Endothelial cell of umbilical vein (primary cell): Measurements from ENCODE around the gene PLD1. TPM values are rescaled to one million over a fixed set of nuclear protein-coding genes. Genes with fewer than 3 reads are reported as not detected.
A peak's percentile ranks its signal among the peaks of the same experiment; 100 is the strongest.
"Not testable (repeated sequence)": the region's sequence is repeated elsewhere in the genome, so short reads cannot be mapped to it uniquely, and the experiment has no call there.

Experiments
- BruUV-seq: library from RNA; stranded (reverse); fragments of 400-500 nt; replicated peaks from 2 replicates; lab custom pipeline; 2021; lab: Mats Ljungman, UMichigan
- CTCF ChIA-PET: fragments of 300-600, 350-600 bp; sonication (Branson Sonifier 250); formaldehyde crosslinking; loops from one replicate; lab custom pipeline; 2021; ENCODE audit warnings: antibody characterized with exemption, inconsistent platforms; lab: Charles Lee
- POLR2A ChIA-PET: fragments of 300-600, 350-600 bp; sonication (Branson Sonifier 250); formaldehyde crosslinking; loops from one replicate; lab custom pipeline; 2021; ENCODE audit warnings: antibody characterized with exemption, inconsistent platforms; lab: Charles Lee
- DNase-seq: peaks from one replicate; pipeline ENCODE4 v3.0.0-alpha.2; 2011; ENCODE audit warnings: low read depth, low spot score
- FAIRE-seq: peaks from 2 replicates; lab custom pipeline; 2011; peaks lifted over from hg19 to GRCh38; lab: Jason Lieb, UNC
- H2AFZ ChIP-seq: 2 replicates; pipeline ENCODE4 v1.6.0; 2012; ENCODE audit warnings: low read depth, low read length, control low read depth, inconsistent platforms
- H3K27ac ChIP-seq: 2 replicates; pipeline ENCODE4 v1.5.1; 2011; ENCODE audit warnings: low read depth, mild to moderate bottlenecking, control low read depth, low read length, moderate library complexity; ENCODE audit not compliant: insufficient read depth
- H3K27me3 ChIP-seq, 2 experiments: 2 replicates each; pipeline versions ENCODE4 v1.6.0 to v1.6.1; 2011; ENCODE audit warnings: low read length in 2 of 2, mixed read lengths in 1 of 2; ENCODE audit not compliant: control insufficient read depth in 2 of 2, insufficient read depth in 2 of 2
- H3K36me3 ChIP-seq, 2 experiments: 2 replicates in 1 of 2; 3 replicates in 1 of 2; pipeline ENCODE4 v1.5.1; 2011; ENCODE audit warnings: low read length in 2 of 2, mild to moderate bottlenecking in 1 of 2, moderate library complexity in 1 of 2; ENCODE audit not compliant: control insufficient read depth in 2 of 2, insufficient read depth in 2 of 2; ENCODE audit errors: extremely low read depth in 1 of 2
- H3K4me1 ChIP-seq: 3 replicates; pipeline ENCODE4 v1.5.1; 2011; ENCODE audit warnings: mild to moderate bottlenecking, low read length; ENCODE audit not compliant: control insufficient read depth, insufficient read depth; ENCODE audit errors: extremely low read depth
- H3K4me2 ChIP-seq: 2 replicates; pipeline ENCODE4 v1.6.1; 2011; ENCODE audit warnings: low read length, control low read depth, mixed read lengths; ENCODE audit not compliant: insufficient read depth
- H3K4me3 ChIP-seq, 3 experiments: fragments of 200-600 bp in 1 of 3; sonication (generic), shearing (Covaris generic) in 1 of 3; replicated peaks in 1 of 3; 2 replicates each; pipeline ENCODE4 v1.5.1; 2011 to 2016; ENCODE audit warnings: control low read depth in 3 of 3, low read length in 3 of 3, mild to moderate bottlenecking in 2 of 3, inconsistent platforms in 1 of 3, low read depth in 1 of 3, moderate library complexity in 1 of 3; ENCODE audit not compliant: insufficient read depth in 1 of 3
- H3K79me2 ChIP-seq: 2 replicates; pipeline ENCODE4 v1.6.0; 2012; ENCODE audit warnings: low read length, inconsistent platforms; ENCODE audit not compliant: control insufficient read depth, insufficient read depth
- H3K9ac ChIP-seq: replicated peaks from 2 replicates; pipeline ENCODE3; 2011; ENCODE audit warnings: low read length, control low read depth; ENCODE audit not compliant: insufficient read depth; ENCODE audit errors: extremely low read depth
- H3K9me1 ChIP-seq: replicated peaks from 3 replicates; pipeline ENCODE4 v1.6.0; 2011; ENCODE audit warnings: mild to moderate bottlenecking, low read length; ENCODE audit not compliant: control insufficient read depth, insufficient read depth; ENCODE audit errors: extremely low read depth
- H3K9me3 ChIP-seq: replicated peaks from 2 replicates; pipeline ENCODE4 v1.5.1; 2012; ENCODE audit warnings: low read length, inconsistent platforms; ENCODE audit not compliant: control insufficient read depth, insufficient read depth
- H4K20me1 ChIP-seq: replicated peaks from 2 replicates; pipeline ENCODE3; 2011; ENCODE audit warnings: mild to moderate bottlenecking, low read length; ENCODE audit not compliant: control insufficient read depth, insufficient read depth; ENCODE audit errors: extremely low read depth
- CTCF ChIP-seq, 2 donors: IDR thresholded peaks; 1 replicate in 1 of 2; 2 replicates in 1 of 2; pipeline ENCODE4 v1.5.1; 2011; ENCODE audit warnings: low read length in 2 of 2, mild to moderate bottlenecking in 2 of 2, moderate library complexity in 2 of 2, control low read depth in 1 of 2, inconsistent platforms in 1 of 2, low read depth in 1 of 2; ENCODE audit not compliant: insufficient read depth in 1 of 2; ENCODE audit errors: extremely low read depth in 1 of 2
- EZH2 ChIP-seq: IDR thresholded peaks from 2 replicates; pipeline ENCODE4 v1.6.1; 2012; ENCODE audit warnings: borderline replicate concordance, low read depth, mild to moderate bottlenecking, moderate library complexity, low read length, inconsistent platforms; ENCODE audit not compliant: severe bottlenecking
- FOS ChIP-seq: IDR thresholded peaks from 2 replicates; pipeline ENCODE4 v1.6.1; 2011; ENCODE audit warnings: mild to moderate bottlenecking, low read length, moderate library complexity, borderline replicate concordance; ENCODE audit not compliant: insufficient read depth
- GATA2 ChIP-seq: IDR thresholded peaks from 2 replicates; pipeline ENCODE4 v1.7.0; 2011; ENCODE audit warnings: low read depth, mild to moderate bottlenecking, moderate library complexity, mixed read lengths, low read length; ENCODE audit not compliant: insufficient read length, insufficient read depth
- JUN ChIP-seq: IDR thresholded peaks from 2 replicates; pipeline ENCODE4 v1.6.1; 2011; ENCODE audit warnings: borderline replicate concordance, low read depth; ENCODE audit not compliant: insufficient read length, insufficient read depth
- MAX ChIP-seq: IDR thresholded peaks from 2 replicates; pipeline ENCODE4 v1.6.1; 2011; ENCODE audit not compliant: insufficient read depth, insufficient read length
- MYC ChIP-seq: IDR thresholded peaks from one replicate; pipeline ENCODE4 v1.6.1; 2011; ENCODE audit warnings: mild to moderate bottlenecking, low read depth, low read length
- POLR2A ChIP-seq: IDR thresholded peaks from 2 replicates; pipeline ENCODE4 v1.6.1; 2012; ENCODE audit warnings: low read depth, mild to moderate bottlenecking, control low read depth, low read length
- POLR2AphosphoS5 ChIP-seq: IDR thresholded peaks from 2 replicates; pipeline ENCODE4 v1.6.1; 2012; ENCODE audit warnings: low read depth, mild to moderate bottlenecking, control low read depth, low read length, moderate library complexity; ENCODE audit not compliant: insufficient read depth
- dilution Hi-C: fragments of 300-500 bp; cut with MboI; formaldehyde crosslinking; loops from one replicate; pipeline ENCODE4 v1.15.0; 2019; ENCODE audit warnings: low sequenced_read_pairs; ENCODE audit not compliant: extremely low pct_ligation_motif_present
- intact Hi-C: fragments of 100-400 bp; cut with micrococcal nuclease; formaldehyde crosslinking; loops from one replicate; pipeline ENCODE4 v1.10.0; 2022
- polyA plus RNA-seq, 4 experiments: library from polyadenylated mRNA; depleted of rRNA in 3 of 4; stranded (reverse) in 3 of 4; unstranded in 1 of 4; fragments of >200 nt; gene quantifications; 2 replicates each; pipeline versions ENCODE4 v1.2.1 to v1.2.3, GENCODE V29; 2011 to 2012; ENCODE audit warnings: missing spikeins in 1 of 4
- total RNA-seq: library from RNA; stranded (reverse); gene quantifications from 2 replicates; pipeline ENCODE4 v1.2.3, GENCODE V29; 2021

PLD1 gene
- total and polyA plus RNA-seq, 2 donors (not counting 3 experiments of a cell fraction or from before 2014, with no cell fraction given): 42.0 to 108 TPM

GRCh38 chr3:171815973-171816595 lies 5.8 kb upstream of the PLD1 start:
- Histone ChIP-seq H3K9me3 (no peaks in the 10 kb centered on the region), H2AFZ (peak overlapping the region; percentile 60), H3K4me2 (no peak overlapping the region), H3K9me1 (no peaks in the 10 kb centered on the region), H3K27ac (no peak overlapping the region), H3K27me3 (no peaks in the 10 kb centered on the region), H3K4me1 (peaks cover 8% of the 10 kb centered on the region), H3K79me2 (no peaks in the 10 kb centered on the region), H4K20me1 (no peaks in the 10 kb centered on the region), H3K4me3 (no peak overlapping the region), H3K9ac (no peak overlapping the region), H3K36me3 (no peaks in the 10 kb centered on the region)
- DNase-seq (peak; percentile 79), FAIRE-seq (no peak)
- intact Hi-C loops: no loop called here
- dilution Hi-C loops: no loop called here
- TF ChIP-seq POLR2A (no peak), POLR2AphosphoS5 (no peak), JUN (no peak), GATA2 (no peak), MYC (no peak), MAX (no peak), CTCF (IDR thresholded peaks at IDR 0.05; ENCODE audit: extremely low read depth in 1 of 2, insufficient read depth in 1 of 2, low read depth in 1 of 2, low read length in 2 of 2) (no peak), FOS (no peak), EZH2 (no peak)
- BruUV-seq: no TSS peak
- ChIA-PET POLR2A (no interaction called here), CTCF (interaction anchor here (1.0 to 1.7 kb wide), 2 partner anchors 10 to 13 kb away, joined by 3 to 6 read pairs; no protein-coding TSS in a partner anchor)

GRCh38 chr3:171814662-171815061 lies 4.4 kb upstream of the PLD1 start:
- H3K4me3 ChIP-seq, FAIRE-seq, H3K79me2 ChIP-seq, POLR2A ChIA-PET, H3K9me3 ChIP-seq, DNase-seq, H2AFZ ChIP-seq, H3K27ac ChIP-seq, dilution Hi-C loops, H3K4me2 ChIP-seq, H3K36me3 ChIP-seq, intact Hi-C loops, H4K20me1 ChIP-seq, BruUV-seq, H3K9ac ChIP-seq, H3K9me1 ChIP-seq, H3K27me3 ChIP-seq: not testable (repeated sequence)
- H3K4me1 ChIP-seq: peaks cover 14% of the 10 kb centered on the region
- CTCF ChIA-PET: interaction anchor here (1.7 kb wide), 1 partner anchor 15 kb away, joined by 6 read pairs; no protein-coding TSS in a partner anchor
